Esophagus squamous epithelium (tissue), 4 donors: ENCODE measurements around the gene LOX.
A peak's percentile ranks its signal among the peaks of the same experiment; 100 is the strongest.

ENCODE experiments used
- POLR2A ChIP-seq, 4 donors: fragments of 450-650 bp; IDR thresholded peaks; one replicate each; pipeline ENCODE4 v1.6.1; 2017; ENCODE audit warnings: antibody characterized with exemption in 4 of 4, mild to moderate bottlenecking in 4 of 4, moderate library complexity in 3 of 4
- TF ChIP-seq, protein P1 (sequence below), 6 experiments: fragments of 450-650 bp in 4 of 6; fragments of 200-600 bp in 2 of 6; sonication (generic) in 2 of 6; IDR thresholded peaks; one replicate each; pipeline ENCODE4 v1.5.1; 2016 to 2019; ENCODE audit warnings: antibody characterized with exemption in 6 of 6, mild to moderate bottlenecking in 4 of 6, moderate library complexity in 4 of 6

DNA sequence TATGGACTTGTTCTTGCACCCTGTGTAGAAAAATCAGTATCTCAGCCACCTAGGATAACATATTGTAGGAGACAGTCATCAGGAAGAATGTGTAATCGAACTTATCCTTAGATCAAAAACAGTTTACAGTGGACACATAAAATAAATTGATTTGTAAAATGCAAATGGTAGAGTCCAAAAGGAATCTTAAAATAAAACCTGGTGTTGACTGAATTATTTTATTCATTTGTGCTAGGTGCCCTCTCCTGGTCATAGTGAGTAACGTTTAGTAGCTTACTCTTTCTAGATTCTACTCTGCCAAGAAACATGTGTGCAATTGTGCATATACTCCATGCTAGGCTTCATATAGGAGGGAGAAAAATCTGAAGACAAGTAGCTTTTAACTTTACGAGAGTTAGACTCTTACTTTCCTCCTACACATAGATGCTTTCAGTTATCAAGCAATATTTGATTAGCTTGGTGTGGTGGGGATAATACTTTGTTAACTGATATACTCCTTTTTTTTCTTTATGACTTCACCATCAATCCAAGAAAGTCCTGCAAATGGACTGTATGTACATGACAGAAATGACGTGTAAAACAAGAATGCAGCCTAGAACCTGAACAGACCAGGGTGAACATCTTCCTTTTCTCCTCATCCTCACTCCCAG is 23.7 kb upstream of the LOX start:
- TF ChIP-seq, protein P1, sequence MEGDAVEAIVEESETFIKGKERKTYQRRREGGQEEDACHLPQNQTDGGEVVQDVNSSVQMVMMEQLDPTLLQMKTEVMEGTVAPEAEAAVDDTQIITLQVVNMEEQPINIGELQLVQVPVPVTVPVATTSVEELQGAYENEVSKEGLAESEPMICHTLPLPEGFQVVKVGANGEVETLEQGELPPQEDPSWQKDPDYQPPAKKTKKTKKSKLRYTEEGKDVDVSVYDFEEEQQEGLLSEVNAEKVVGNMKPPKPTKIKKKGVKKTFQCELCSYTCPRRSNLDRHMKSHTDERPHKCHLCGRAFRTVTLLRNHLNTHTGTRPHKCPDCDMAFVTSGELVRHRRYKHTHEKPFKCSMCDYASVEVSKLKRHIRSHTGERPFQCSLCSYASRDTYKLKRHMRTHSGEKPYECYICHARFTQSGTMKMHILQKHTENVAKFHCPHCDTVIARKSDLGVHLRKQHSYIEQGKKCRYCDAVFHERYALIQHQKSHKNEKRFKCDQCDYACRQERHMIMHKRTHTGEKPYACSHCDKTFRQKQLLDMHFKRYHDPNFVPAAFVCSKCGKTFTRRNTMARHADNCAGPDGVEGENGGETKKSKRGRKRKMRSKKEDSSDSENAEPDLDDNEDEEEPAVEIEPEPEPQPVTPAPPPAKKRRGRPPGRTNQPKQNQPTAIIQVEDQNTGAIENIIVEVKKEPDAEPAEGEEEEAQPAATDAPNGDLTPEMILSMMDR (IDR thresholded peaks at IDR 0.05), result peak in 5 of 6 experiments; percentile 42 to 66 (median 54)
- TF ChIP-seq POLR2A (IDR thresholded peaks at IDR 0.05), result no peak
